ENCODE data around the gene NYAP2. TPM values are rescaled to one million over a fixed set of nuclear protein-coding genes. Genes with fewer than 3 reads are reported as not detected.

Gene NYAP2
- total RNA-seq, 4 donors from 2014 or later, result 0.09 to 0.61 (median 0.18) TPM; not detected in 1

DNA sequence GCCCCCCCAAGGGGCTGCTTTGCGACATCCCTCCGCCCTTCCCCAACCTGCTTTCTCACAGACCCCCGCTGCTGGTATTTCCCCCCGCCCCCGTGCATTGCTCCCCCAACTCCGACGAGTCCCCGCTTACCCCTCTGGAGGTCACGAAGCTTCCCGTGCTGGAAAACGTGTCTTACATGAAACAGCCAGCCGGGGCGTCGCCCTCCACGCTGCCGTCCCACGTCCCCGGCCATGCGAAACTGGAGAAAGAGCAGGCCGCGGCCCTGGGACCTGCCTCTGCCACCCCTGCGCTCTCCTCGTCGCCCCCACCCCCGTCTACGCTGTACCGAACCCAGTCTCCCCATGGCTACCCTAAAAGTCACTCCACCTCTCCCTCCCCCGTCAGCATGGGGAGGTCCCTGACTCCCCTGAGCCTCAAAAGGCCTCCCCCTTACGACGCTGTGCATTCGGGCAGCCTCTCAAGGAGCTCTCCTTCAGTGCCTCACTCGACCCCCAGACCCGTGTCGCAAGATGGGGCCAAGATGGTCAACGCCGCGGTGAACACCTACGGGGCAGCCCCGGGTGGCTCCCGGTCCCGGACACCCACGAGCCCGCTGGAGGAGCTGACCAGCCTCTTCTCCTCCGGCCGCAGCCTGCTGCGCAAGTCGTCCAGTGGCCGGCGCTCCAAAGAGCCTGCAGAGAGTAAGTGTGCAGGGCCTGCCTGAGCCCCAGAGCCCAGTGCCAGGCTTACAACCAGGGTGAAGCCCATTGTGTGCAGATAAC, 183.0 kb downstream of the NYAP2 start:
- no peaks in the 10 kb centered on the region for H3K27me3 ChIP-seq
- no peaks in the 10 kb centered on the region for H3K9me3 ChIP-seq
- H3K4me3 ChIP-seq, result no peak overlapping the region
- no peaks in the 10 kb centered on the region for H3K36me3 ChIP-seq
- H3K4me1 ChIP-seq, result no peaks in the 10 kb centered on the region
- no peak overlapping the region for H3K27ac ChIP-seq
- no peak for DNase-seq
- intact Hi-C loops (cut with DNase I), result no loop called here
- 97 to 99% methylated on average over 11 to 15 of the region's 49 CpGs for WGBS, 2 donors
- TF ChIP-seq POLR2A (IDR thresholded peaks at IDR 0.05) (no peak), CTCF (IDR thresholded peaks at IDR 0.05) (no peak)

DNA sequence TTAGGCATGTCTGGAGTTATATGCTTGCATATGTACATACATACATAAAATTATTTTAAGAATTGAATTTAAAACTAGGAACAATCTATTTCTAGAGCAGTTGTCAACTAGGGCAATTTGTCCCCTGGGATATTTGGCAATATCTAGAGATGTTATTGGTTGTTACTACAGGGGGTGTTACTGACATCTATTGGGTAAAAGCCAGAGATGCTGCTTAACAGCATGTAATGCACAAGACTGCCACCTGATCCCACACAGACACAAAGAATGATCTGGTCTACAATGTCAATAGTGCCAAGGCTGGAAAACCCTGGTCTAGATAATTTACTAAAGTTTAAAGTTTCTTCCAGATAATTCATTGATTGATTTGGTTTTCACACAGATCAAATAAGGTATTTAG, 185.3 kb downstream of the NYAP2 start:
- H3K36me3 ChIP-seq, result no peaks in the 10 kb centered on the region
- intact Hi-C loops (cut with DNase I), result no loop called here
- no peak for TF ChIP-seq POLR2A (IDR thresholded peaks at IDR 0.05)
- no peak for TF ChIP-seq CTCF (IDR thresholded peaks at IDR 0.05)
- no peaks in the 10 kb centered on the region for H3K9me3 ChIP-seq
- H3K27ac ChIP-seq, result no peak overlapping the region
- H3K4me3 ChIP-seq, result no peak overlapping the region
- H3K27me3 ChIP-seq, result no peaks in the 10 kb centered on the region
- DNase-seq, result no peak
- H3K4me1 ChIP-seq, result no peaks in the 10 kb centered on the region

DNA sequence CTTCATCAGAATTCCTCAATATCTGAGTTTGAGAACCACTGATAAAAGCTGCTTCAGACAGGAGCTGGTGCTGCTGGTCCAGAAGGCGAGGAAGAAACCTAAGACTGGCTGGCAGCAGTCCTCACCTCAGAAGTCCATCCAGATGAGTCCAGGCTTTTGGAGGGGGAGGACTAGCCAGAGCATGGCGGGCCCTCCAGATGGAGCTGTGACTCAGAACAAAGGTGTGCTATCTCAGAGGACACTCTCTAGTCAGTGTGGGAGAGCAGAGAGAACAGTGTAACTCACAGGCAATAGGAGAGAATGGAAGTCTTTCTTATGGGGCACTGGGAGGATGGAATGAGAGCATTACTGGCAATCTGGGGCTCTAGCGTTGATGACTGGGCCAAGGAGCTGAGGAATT, 191.4 kb downstream of the NYAP2 start:
- H3K27ac ChIP-seq, result no peak overlapping the region
- H3K4me3 ChIP-seq, result no peak overlapping the region
- no peaks in the 10 kb centered on the region for H3K9me3 ChIP-seq
- TF ChIP-seq POLR2A (IDR thresholded peaks at IDR 0.05) (no peak), CTCF (IDR thresholded peaks at IDR 0.05) (no peak)
- no peaks in the 10 kb centered on the region for H3K27me3 ChIP-seq
- intact Hi-C loops (cut with DNase I), result no loop called here
- no peak for DNase-seq
- no peaks in the 10 kb centered on the region for H3K4me1 ChIP-seq
- H3K36me3 ChIP-seq, result no peaks in the 10 kb centered on the region
- WGBS, 2 donors, result 82 to 100% methylated on average over 2 of the region's 3 CpGs

DNA sequence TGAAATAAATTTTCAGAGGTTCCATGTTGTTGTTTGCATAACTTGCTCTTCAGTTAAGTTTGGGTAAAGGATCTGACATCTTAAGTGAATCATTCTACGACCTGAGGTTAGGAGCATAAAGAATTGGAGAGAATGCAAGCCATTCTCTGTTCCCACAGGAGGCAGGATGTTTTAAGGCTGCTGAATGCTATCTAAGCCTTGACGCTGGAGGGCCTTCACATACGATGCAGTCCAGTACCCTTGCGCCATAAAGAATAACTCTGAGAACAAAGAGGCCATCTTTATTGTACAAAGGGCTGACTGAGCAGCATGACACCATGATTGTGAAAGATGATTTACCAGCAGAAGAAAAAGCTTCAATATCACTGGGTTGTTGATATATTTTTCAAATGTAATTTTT, 198.4 kb downstream of the NYAP2 start:
- 62 to 73% methylated on average over 4 of the region's 4 CpGs for WGBS, 2 donors
- Histone ChIP-seq H3K4me1 (no peaks in the 10 kb centered on the region), H3K36me3 (no peaks in the 10 kb centered on the region), H3K9me3 (no peaks in the 10 kb centered on the region), H3K27me3 (no peaks in the 10 kb centered on the region), H3K27ac (no peak overlapping the region), H3K4me3 (no peak overlapping the region)
- no peak for DNase-seq
- TF ChIP-seq CTCF (IDR thresholded peaks at IDR 0.05), result no peak
- TF ChIP-seq POLR2A (IDR thresholded peaks at IDR 0.05), result no peak
- intact Hi-C loops (cut with DNase I), result no loop called here

- intact Hi-C loops (cut with DNase I), result no loop called here
- no peak overlapping the region for H3K4me3 ChIP-seq
- DNase-seq, result no peak
Measured at GRCh38 chr2:225598426-225598825, 198.9 kb downstream of the NYAP2 start.

More at GRCh38 chr2:225598426-225598825, 198.9 kb downstream of the NYAP2 start:
- no peaks in the 10 kb centered on the region for H3K27me3 ChIP-seq
- no peaks in the 10 kb centered on the region for H3K9me3 ChIP-seq
- TF ChIP-seq CTCF (IDR thresholded peaks at IDR 0.05), result no peak
- no peak for TF ChIP-seq POLR2A (IDR thresholded peaks at IDR 0.05)
- H3K36me3 ChIP-seq, result no peaks in the 10 kb centered on the region
- H3K4me1 ChIP-seq, result no peaks in the 10 kb centered on the region
- H3K27ac ChIP-seq, result no peak overlapping the region
